A549 (cell line): Measurements from ENCODE around the gene LAPTM5. TPM values are rescaled to one million over a fixed set of nuclear protein-coding genes. Genes with fewer than 3 reads are reported as not detected.

Experiments used
- ATAC-seq, 2 experiments: fragments of 200-7000 bp in 1 of 2; fragments of >200 bp in 1 of 2; cut with Nextera tagmentation in 1 of 2; cut with Tn5 transposase in 1 of 2; 3 replicates each; pipeline versions ENCODE4 v1.8.0 to v1.9.1; 2018 to 2020; ENCODE audit warnings: mild to moderate bottlenecking in 1 of 2, moderate library complexity in 1 of 2
- CTCF ChIA-PET: fragments of 300-600 bp; sonication (Branson Sonifier 250); formaldehyde crosslinking; extraction: SDS; loops from one replicate; lab custom pipeline; 2021; ENCODE audit warnings: antibody characterized with exemption, inconsistent platforms; lab: Yijun Ruan, JAX
- POLR2A ChIA-PET: fragments of 350-600 bp; formaldehyde crosslinking; extraction: SDS; loops from one replicate; lab custom pipeline; 2021; ENCODE audit warnings: antibody characterized with exemption, inconsistent platforms; lab: Yijun Ruan, JAX
- DNase-seq, 2 experiments: peaks; one replicate each; pipeline versions ENCODE4 v3.0.0 to v3.0.0-alpha.2; 2011 to 2016; ENCODE audit warnings: low read depth in 1 of 2, low spot score in 1 of 2
- FAIRE-seq: peaks from 2 replicates; lab custom pipeline; 2011; peaks lifted over from hg19 to GRCh38; lab: Jason Lieb, UNC
- H3K27ac ChIP-seq, 2 experiments: fragments of >200 bp; sonication (Bioruptor Twin); formaldehyde crosslinking; 3 replicates each; pipeline ENCODE4 v1.5.1; 2016 to 2017
- H3K4me1 ChIP-seq: fragments of >200 bp; sonication (Bioruptor Twin); formaldehyde crosslinking; 3 replicates; pipeline ENCODE4 v1.6.1; 2016
- H3K4me2 ChIP-seq: fragments of >200 bp; sonication (Bioruptor Twin); formaldehyde crosslinking; 3 replicates; pipeline ENCODE4 v1.6.1; 2016
- H3K4me3 ChIP-seq: fragments of >200 bp; sonication (Bioruptor Twin); formaldehyde crosslinking; 3 replicates; pipeline ENCODE4 v1.5.1; 2016
- H3K9me3 ChIP-seq: fragments of >200 bp; sonication (Bioruptor Twin); formaldehyde crosslinking; 3 replicates; pipeline ENCODE4 v1.6.1; 2016
- CHD2 ChIP-seq: fragments of 150-350 bp; IDR thresholded peaks from 2 replicates; pipeline ENCODE4 v1.6.1; 2014; ENCODE audit warnings: low read length; ENCODE audit not compliant: partially characterized antibody
- EHF ChIP-seq: fragments of 250-450 bp; sonication (Bioruptor Pico); IDR thresholded peaks from 2 replicates; pipeline ENCODE4 v1.5.0; 2020; ENCODE audit warnings: mild to moderate bottlenecking
- FOSB ChIP-seq: fragments of 250-450 bp; sonication (Bioruptor Pico); IDR thresholded peaks from 2 replicates; pipeline ENCODE4 v1.5.0; 2020; ENCODE audit warnings: mild to moderate bottlenecking, moderate library complexity
- HDAC2 ChIP-seq: fragments of 200-600 bp; sonication (generic); IDR thresholded peaks from 2 replicates; pipeline ENCODE4 v1.6.1; 2016
- HOXA7 ChIP-seq: fragments of 250-450 bp; sonication (Bioruptor Pico); IDR thresholded peaks from 2 replicates; pipeline ENCODE4 v1.5.0; 2020; ENCODE audit warnings: mild to moderate bottlenecking, moderate library complexity
- KDM1A ChIP-seq: fragments of 200-600 bp; sonication (generic); IDR thresholded peaks from 2 replicates; pipeline ENCODE4 v1.6.1; 2016; ENCODE audit warnings: low read depth, mild to moderate bottlenecking
- MAFK ChIP-seq: fragments of 450-650 bp; IDR thresholded peaks from 2 replicates; pipeline ENCODE4 v1.6.1; 2014; ENCODE audit not compliant: partially characterized antibody
- MAZ ChIP-seq: fragments of 150-350 bp; IDR thresholded peaks from 2 replicates; pipeline ENCODE4 v1.6.1; 2014; ENCODE audit warnings: antibody characterized with exemption, low read depth, low read length, borderline replicate concordance
- POLR2A ChIP-seq: IDR thresholded peaks from 2 replicates; pipeline ENCODE4 v1.6.1; 2012; ENCODE audit warnings: mild to moderate bottlenecking, low read length
- RARB ChIP-seq: fragments of 250-450 bp; sonication (Bioruptor Pico); IDR thresholded peaks from 2 replicates; pipeline ENCODE4 v1.8.0; 2021; ENCODE audit warnings: mild to moderate bottlenecking, moderate library complexity
- RNF2 ChIP-seq: fragments of 200-600 bp; sonication (generic); IDR thresholded peaks from 2 replicates; pipeline ENCODE4 v1.6.1; 2016; ENCODE audit warnings: low read depth, mild to moderate bottlenecking, antibody characterized with exemption, moderate library complexity, borderline replicate concordance
- ZNF302 ChIP-seq: fragments of 250-450 bp; sonication (Bioruptor Pico); IDR thresholded peaks from 2 replicates; pipeline ENCODE4 v1.9.0; 2021; ENCODE audit warnings: inconsistent platforms, mild to moderate bottlenecking, moderate library complexity
- WGBS: methylation state at CpG from one replicate; pipeline ENCODE4 v1.1.6; 2017; ENCODE audit errors: missing lambda C conversion rate; 5-methylcytosine and 5-hydroxymethylcytosine counted together
- polyA minus RNA-seq: library from RNA; depleted of rRNA, polyadenylated mRNA; stranded (reverse); fragments of >200 nt; gene quantifications from 2 replicates; pipeline ENCODE4 v1.2.3, GENCODE V29; 2011; rRNA and poly(A)+ RNA removed
- polyA plus RNA-seq, 4 experiments: library from polyadenylated mRNA; depleted of rRNA in 3 of 4; stranded (reverse); fragments of >200 nt; fragmentation: RNase III in 1 of 4; extraction: RNeasy Plus Mini Kit Qiagen cat#74134 plus additional on column Dnase treatment in 1 of 4; gene quantifications; 2 replicates in 3 of 4; 3 replicates in 1 of 4; pipeline ENCODE4 v1.2.3, GENCODE V29; 2011 to 2017
- TF ChIP-seq, protein P1 (sequence below): fragments of >200 bp; sonication (Bioruptor Twin); formaldehyde crosslinking; IDR thresholded peaks from 3 replicates; pipeline ENCODE4 v1.5.1; 2016
- TF ChIP-seq, protein P2 (sequence below): fragments of 450-650 bp; IDR thresholded peaks from 2 replicates; pipeline ENCODE4 v1.6.1; 2014; ENCODE audit warnings: antibody characterized with exemption
- TF ChIP-seq, protein P3 (sequence below): fragments of 250-450 bp; sonication (Bioruptor Pico); IDR thresholded peaks from 2 replicates; pipeline ENCODE4 v1.5.0; 2020; ENCODE audit warnings: low read depth, mild to moderate bottlenecking, moderate library complexity

The LAPTM5 gene, protein sequence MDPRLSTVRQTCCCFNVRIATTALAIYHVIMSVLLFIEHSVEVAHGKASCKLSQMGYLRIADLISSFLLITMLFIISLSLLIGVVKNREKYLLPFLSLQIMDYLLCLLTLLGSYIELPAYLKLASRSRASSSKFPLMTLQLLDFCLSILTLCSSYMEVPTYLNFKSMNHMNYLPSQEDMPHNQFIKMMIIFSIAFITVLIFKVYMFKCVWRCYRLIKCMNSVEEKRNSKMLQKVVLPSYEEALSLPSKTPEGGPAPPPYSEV
- 0.20 and 0.22 TPM in 2 replicates for polyA plus RNA-seq (2011; rRNA removed)
- polyA plus RNA-seq (2012; cell fraction: cytosol; rRNA removed) = 0.15 and 0.17 TPM in 2 replicates
- polyA plus RNA-seq (2012; cell fraction: nucleus; rRNA removed) = 0.11 and 0.12 TPM in 2 replicates
- 0.06 to 0.26 TPM (median 0.09 TPM) in 3 replicates for polyA plus RNA-seq (2017; fragmentation: RNase III; extraction: RNeasy Plus Mini Kit Qiagen cat#74134 plus additional on column Dnase treatment)
- 0.29 and 0.63 TPM in 2 replicates for polyA minus RNA-seq

DNA sequence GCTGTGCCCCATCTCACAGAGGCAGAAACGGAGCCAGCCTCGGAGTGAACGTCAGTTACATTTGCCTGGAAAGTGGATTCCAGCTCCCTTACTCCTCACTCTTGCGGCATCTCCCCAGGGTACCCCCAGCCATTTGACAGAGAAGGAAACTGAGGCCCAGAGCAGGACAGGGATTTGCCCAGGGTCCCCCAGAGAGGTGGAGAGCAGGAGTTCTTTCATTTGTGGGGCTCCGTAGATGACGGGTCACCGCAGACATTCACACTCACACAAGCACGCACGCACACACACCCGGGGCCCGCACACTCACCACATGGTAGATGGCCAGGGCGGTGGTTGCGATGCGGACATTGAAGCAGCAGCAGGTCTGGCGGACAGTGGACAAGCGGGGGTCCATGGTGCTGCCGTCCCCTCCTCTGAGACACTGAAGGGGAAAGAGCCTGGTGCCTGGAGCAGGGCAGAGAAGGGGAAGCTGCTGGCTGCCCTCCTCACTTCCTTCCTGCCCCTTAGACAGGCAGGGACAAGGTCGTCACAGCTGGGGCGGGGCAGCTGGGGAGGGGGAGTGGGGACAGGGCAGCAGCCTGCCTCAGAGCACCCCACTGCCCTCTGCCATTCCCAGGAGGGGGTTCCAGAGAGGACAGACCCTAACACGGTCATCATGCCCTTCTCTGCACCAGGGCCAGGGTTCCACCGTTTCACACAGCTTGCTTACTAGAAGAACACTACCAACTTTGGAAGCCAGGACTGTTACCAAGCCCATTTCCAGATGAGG is at the start of gene LAPTM5:
TSS of gene LAPTM5 (minus strand) at position 423 of the 769 bp plus-strand sequence. CDS start at position 394, 29 bp downstream.
- FAIRE-seq = no peak
- no peak for TF ChIP-seq KDM1A
- TF ChIP-seq FOSB = no peak
- no peak for TF ChIP-seq CHD2
- TF ChIP-seq EHF (CRISPR knock-in tag) = no peak
- TF ChIP-seq RARB (CRISPR knock-in tag) = no peak
- no peak for TF ChIP-seq POLR2A
- no peak for TF ChIP-seq RNF2
- no peak for TF ChIP-seq MAZ
- TF ChIP-seq HOXA7 (CRISPR knock-in tag) = no peak
- no peak for TF ChIP-seq MAFK
- TF ChIP-seq, protein P1, sequence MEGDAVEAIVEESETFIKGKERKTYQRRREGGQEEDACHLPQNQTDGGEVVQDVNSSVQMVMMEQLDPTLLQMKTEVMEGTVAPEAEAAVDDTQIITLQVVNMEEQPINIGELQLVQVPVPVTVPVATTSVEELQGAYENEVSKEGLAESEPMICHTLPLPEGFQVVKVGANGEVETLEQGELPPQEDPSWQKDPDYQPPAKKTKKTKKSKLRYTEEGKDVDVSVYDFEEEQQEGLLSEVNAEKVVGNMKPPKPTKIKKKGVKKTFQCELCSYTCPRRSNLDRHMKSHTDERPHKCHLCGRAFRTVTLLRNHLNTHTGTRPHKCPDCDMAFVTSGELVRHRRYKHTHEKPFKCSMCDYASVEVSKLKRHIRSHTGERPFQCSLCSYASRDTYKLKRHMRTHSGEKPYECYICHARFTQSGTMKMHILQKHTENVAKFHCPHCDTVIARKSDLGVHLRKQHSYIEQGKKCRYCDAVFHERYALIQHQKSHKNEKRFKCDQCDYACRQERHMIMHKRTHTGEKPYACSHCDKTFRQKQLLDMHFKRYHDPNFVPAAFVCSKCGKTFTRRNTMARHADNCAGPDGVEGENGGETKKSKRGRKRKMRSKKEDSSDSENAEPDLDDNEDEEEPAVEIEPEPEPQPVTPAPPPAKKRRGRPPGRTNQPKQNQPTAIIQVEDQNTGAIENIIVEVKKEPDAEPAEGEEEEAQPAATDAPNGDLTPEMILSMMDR = no peak
- ChIA-PET POLR2A (no interaction called here), CTCF (interaction anchor here (0.8 to 1.9 kb wide), 7 partner anchors 11 to 45 kb away, joined by 3 to 13 read pairs (median 4); no protein-coding TSS in a partner anchor)
- Histone ChIP-seq H3K9me3 (no peaks in the 10 kb centered on the region), H3K4me2 (no peak within 1 kb of the TSS), H3K4me3 (no peak within 1 kb of the TSS), H3K4me1 (no peaks in the 10 kb centered on the region), H3K27ac (no peak within 1 kb of the TSS; a peak in 1 of 6 replicates)
- ATAC-seq = no peak
- WGBS = 82% methylated on average over 8 of the region's 21 CpGs
- no peak for DNase-seq

DNA sequence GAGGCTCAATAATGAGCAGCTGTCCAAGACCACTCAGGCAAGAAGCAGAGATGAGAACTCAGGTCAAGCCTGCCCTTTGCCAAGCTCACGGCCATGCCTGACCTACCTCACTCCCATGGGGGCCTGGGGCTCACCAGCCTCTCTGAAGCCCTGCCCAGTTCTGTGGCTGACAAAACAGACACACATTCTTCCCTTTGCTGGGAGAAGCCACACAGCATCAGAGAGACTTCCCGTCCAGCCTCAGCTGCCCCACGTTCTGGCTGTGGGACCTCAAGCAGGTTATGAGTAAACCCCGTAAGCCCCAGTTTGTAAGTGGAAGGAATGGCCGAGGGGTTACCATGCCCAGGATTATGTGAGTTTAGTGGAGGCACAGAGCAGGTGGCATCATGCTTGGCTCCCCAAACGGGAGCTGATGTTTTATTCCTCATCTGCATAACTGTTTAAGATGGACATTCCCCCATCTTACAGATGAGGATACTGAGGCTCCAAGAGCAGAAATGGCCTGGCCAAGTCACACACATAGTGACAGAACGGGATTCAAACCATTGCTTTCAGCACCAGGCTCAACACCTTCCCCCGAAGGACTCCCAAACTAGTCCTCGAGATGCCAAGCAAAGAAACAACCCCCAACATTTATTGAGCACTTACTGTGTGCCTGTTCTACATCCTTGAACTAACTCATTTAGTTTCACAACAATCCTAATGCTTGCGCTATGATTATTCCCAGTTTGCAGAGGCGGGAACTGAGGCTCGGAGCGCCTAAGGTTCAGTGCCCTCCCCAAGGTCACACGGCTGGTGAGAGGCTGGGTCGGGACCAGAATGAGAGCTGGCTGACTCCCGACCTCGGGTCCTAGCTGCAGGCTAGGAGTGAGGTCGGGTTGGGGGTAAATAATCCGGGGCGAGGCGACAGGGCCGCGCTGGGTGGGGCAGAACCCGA is 49.1 kb upstream of the LAPTM5 start:
- WGBS = 79% methylated on average over 16 of the region's 24 CpGs
- DNase-seq (no peak), ATAC-seq (no peak), FAIRE-seq (no peak)
- Histone ChIP-seq H3K4me1 (peaks cover 16% of the 10 kb centered on the region), H3K27ac (no peak overlapping the region), H3K4me2 (no peak overlapping the region), H3K4me3 (no peak overlapping the region), H3K9me3 (no peaks in the 10 kb centered on the region)
- ChIA-PET POLR2A (no interaction called here), CTCF (interaction anchor here (1.0 to 36.8 kb wide), 4 partner anchors 12 to 122 kb away, joined by 3 to 743 read pairs (median 4); partner anchors contain the start of gene SDC3)
- TF ChIP-seq HDAC2 = no peak
- TF ChIP-seq ZNF302 = no peak
- TF ChIP-seq, protein P2, sequence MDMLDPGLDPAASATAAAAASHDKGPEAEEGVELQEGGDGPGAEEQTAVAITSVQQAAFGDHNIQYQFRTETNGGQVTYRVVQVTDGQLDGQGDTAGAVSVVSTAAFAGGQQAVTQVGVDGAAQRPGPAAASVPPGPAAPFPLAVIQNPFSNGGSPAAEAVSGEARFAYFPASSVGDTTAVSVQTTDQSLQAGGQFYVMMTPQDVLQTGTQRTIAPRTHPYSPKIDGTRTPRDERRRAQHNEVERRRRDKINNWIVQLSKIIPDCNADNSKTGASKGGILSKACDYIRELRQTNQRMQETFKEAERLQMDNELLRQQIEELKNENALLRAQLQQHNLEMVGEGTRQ = no peak
- TF ChIP-seq, protein P3, sequence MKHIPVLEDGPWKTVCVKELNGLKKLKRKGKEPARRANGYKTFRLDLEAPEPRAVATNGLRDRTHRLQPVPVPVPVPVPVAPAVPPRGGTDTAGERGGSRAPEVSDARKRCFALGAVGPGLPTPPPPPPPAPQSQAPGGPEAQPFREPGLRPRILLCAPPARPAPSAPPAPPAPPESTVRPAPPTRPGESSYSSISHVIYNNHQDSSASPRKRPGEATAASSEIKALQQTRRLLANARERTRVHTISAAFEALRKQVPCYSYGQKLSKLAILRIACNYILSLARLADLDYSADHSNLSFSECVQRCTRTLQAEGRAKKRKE (CRISPR knock-in tag) = no peak
